GM23248 (cell line): ENCODE data around the gene TRIO. TPM values are rescaled to one million over a fixed set of nuclear protein-coding genes. Genes with fewer than 3 reads are reported as not detected.

Source experiments
- DNase-seq: peaks from one replicate; pipeline ENCODE4 v3.0.0-alpha.2; 2015
- H2AFZ ChIP-seq: fragments of 200-600 bp; sonication (generic); 2 replicates; pipeline ENCODE4 v1.6.1; 2016; ENCODE audit warnings: antibody characterized with exemption
- H3F3A ChIP-seq: fragments of 200-600 bp; sonication (generic); 2 replicates; pipeline ENCODE4 v1.6.1; 2016; ENCODE audit warnings: mild to moderate bottlenecking, antibody characterized with exemption, mixed run types; ENCODE audit not compliant: insufficient read depth
- H3K27ac ChIP-seq: fragments of 200-600 bp; sonication (generic); 2 replicates; pipeline ENCODE4 v1.5.1; 2016; ENCODE audit warnings: mild to moderate bottlenecking
- H3K27me3 ChIP-seq: fragments of 200-600 bp; sonication (generic); replicated peaks from 2 replicates; pipeline ENCODE4 v1.6.1; 2016; ENCODE audit warnings: mild to moderate bottlenecking; ENCODE audit not compliant: insufficient read depth
- H3K36me3 ChIP-seq: fragments of 200-600 bp; sonication (generic); 2 replicates; pipeline ENCODE4 v1.6.1; 2016; ENCODE audit warnings: low read depth, mild to moderate bottlenecking
- H3K4me1 ChIP-seq: fragments of 200-600 bp; sonication (generic); 2 replicates; pipeline ENCODE4 v1.6.1; 2016; ENCODE audit warnings: mild to moderate bottlenecking; ENCODE audit not compliant: insufficient read depth
- H3K4me2 ChIP-seq: fragments of 200-600 bp; sonication (generic); one replicate; pipeline ENCODE4 v1.6.1; 2016; ENCODE audit warnings: mild to moderate bottlenecking; ENCODE audit not compliant: unreplicated experiment
- H3K4me3 ChIP-seq: fragments of 200-600 bp; sonication (generic); 2 replicates; pipeline ENCODE4 v1.5.1; 2016; ENCODE audit warnings: mild to moderate bottlenecking
- H3K79me2 ChIP-seq: fragments of 200-600 bp; sonication (generic); 2 replicates; pipeline ENCODE4 v1.6.1; 2016; ENCODE audit warnings: mild to moderate bottlenecking; ENCODE audit not compliant: insufficient read depth
- H3K9ac ChIP-seq: fragments of 200-600 bp; sonication (generic); 2 replicates; pipeline ENCODE4 v1.6.1; 2016; ENCODE audit warnings: mild to moderate bottlenecking
- H3K9me2 ChIP-seq: fragments of 200-600 bp; sonication (generic); 2 replicates; pipeline ENCODE4 v1.6.1; 2016; ENCODE audit warnings: mixed run types, mild to moderate bottlenecking, moderate library complexity; ENCODE audit not compliant: insufficient read depth
- H3K9me3 ChIP-seq: fragments of 200-600 bp; sonication (generic); one replicate; pipeline ENCODE4 v1.6.1; 2017; ENCODE audit warnings: low read depth
- H4K20me1 ChIP-seq: fragments of 200-600 bp; sonication (generic); 2 replicates; pipeline ENCODE4 v1.6.0; 2016; ENCODE audit not compliant: insufficient read depth
- EZH2 ChIP-seq: fragments of 200-600 bp; sonication (generic); IDR thresholded peaks from 2 replicates; pipeline ENCODE4 v1.6.1; 2018; ENCODE audit warnings: antibody characterized with exemption, mild to moderate bottlenecking; ENCODE audit not compliant: insufficient read depth, poor library complexity, severe bottlenecking
- EZH2phosphoT487 ChIP-seq: fragments of 200-600 bp; sonication (generic); IDR thresholded peaks from 2 replicates; pipeline ENCODE4 v1.6.1; 2018; ENCODE audit warnings: antibody characterized with exemption, moderate library complexity, mild to moderate bottlenecking, low read depth; ENCODE audit not compliant: insufficient read depth
- WGBS, 2 experiments: methylation state at CpG; one replicate each; pipeline ENCODE4 v1.1.6; 2015 to 2017; ENCODE audit warnings: low lambda C conversion rate in 2 of 2, low coverage in 1 of 2; ENCODE audit errors: missing lambda C conversion rate in 2 of 2; 5-methylcytosine and 5-hydroxymethylcytosine counted together
- in situ Hi-C: fragments of 300-500 bp; cut with MboI; formaldehyde crosslinking; loops from 2 replicates; pipeline ENCODE4 v1.15.0; 2020
- polyA plus RNA-seq: library from polyadenylated mRNA; unstranded; fragments of >200 nt; fragmentation: Nextera tagmentation; extraction: Ambion mirVana; gene quantifications from 2 replicates; pipeline ENCODE4 v1.2.1, GENCODE V29; 2016
- total RNA-seq: library from RNA; depleted of rRNA; stranded (reverse); fragments of >200 nt; shearing (Covaris generic); gene quantifications from 2 replicates; pipeline ENCODE4 v1.2.3, GENCODE V29; 2014

Gene TRIO
- total and polyA plus RNA-seq, 2 experiments from 2014 or later, result 28.1 to 198 TPM

DNA sequence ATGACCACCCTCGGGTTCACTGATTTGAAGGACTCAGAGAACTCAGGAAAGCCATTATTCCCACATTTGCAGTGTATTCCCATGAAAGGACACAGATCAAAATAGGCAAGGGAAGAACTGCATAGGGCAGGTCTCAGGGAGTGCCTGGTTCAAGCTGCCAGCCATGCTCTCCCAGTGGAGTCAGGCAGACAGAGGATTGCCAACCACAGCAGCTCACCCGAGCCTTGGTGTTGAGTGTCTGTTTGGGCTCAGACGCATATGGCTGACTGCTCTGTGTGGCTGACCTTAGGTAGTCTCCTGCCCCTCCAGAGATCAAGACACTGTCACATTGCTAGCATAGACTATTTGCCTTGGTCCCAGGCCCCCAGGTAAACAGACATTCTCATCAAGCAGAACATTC lies 322.6 kb downstream of the TRIO start:
- Histone ChIP-seq H3K9me2 (no peaks in the 10 kb centered on the region), H3K9me3 (no peaks in the 10 kb centered on the region), H3K36me3 (peaks cover 97% of the 10 kb centered on the region), H3K27me3 (no peaks in the 10 kb centered on the region), H2AFZ (no peak overlapping the region), H3K9ac (no peak overlapping the region), H3K4me1 (peaks cover 34% of the 10 kb centered on the region), H3K79me2 (peaks cover 100% of the 10 kb centered on the region), H4K20me1 (no peaks in the 10 kb centered on the region; the same call in 1 of the 2 replicates), H3K4me3 (no peak overlapping the region), H3K27ac (peak overlapping the region; percentile 81), H3K4me2 (no peak overlapping the region), H3F3A (peaks cover 99% of the 10 kb centered on the region)
- WGBS, 2 experiments, result 66 to 73% methylated on average over 3 of the region's 3 CpGs
- in situ Hi-C loops, result no loop called here
- no peak for DNase-seq
- TF ChIP-seq EZH2 (no peak), EZH2phosphoT487 (no peak)

DNA sequence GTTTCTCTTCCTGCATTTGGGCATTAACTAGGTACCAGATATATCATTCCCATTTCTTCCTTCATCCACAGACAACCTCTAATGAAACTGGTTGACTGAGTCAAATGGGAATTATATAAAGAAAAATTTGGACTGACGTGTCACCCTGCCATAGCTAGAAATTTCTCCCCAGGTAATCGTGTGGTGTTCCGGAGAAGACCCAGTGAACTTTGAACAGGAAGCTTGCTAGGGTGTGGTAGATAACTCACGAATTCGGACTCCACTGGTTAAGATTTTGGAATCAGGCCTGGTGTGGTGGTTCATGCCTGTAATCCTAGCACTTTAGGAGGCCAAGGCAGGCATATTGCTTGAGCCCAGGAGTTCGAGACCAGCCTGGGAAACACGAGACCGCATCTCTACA lies 324.1 kb downstream of the TRIO start:
- no peaks in the 10 kb centered on the region; the same call in 1 of the 2 replicates for H4K20me1 ChIP-seq
- 94% methylated on average over 8 of the region's 8 CpGs for WGBS, 2 experiments
- DNase-seq, result no peak
- H3K36me3 ChIP-seq, result peaks cover 95% of the 10 kb centered on the region
- no peaks in the 10 kb centered on the region for H3K27me3 ChIP-seq
- peak overlapping the region; percentile 22; the same call in 1 of the 2 replicates for H3K27ac ChIP-seq
- no peaks in the 10 kb centered on the region for H3K9me2 ChIP-seq
- no peak overlapping the region for H3K9ac ChIP-seq
- TF ChIP-seq EZH2phosphoT487, result no peak
- no peak for TF ChIP-seq EZH2
- no peaks in the 10 kb centered on the region for H3K9me3 ChIP-seq
- in situ Hi-C loops, result no loop called here
- peaks cover 43% of the 10 kb centered on the region for H3K4me1 ChIP-seq
- peaks cover 99% of the 10 kb centered on the region for H3F3A ChIP-seq
- H2AFZ ChIP-seq, result no peak overlapping the region
- H3K4me2 ChIP-seq, result no peak overlapping the region
- peaks cover 100% of the 10 kb centered on the region for H3K79me2 ChIP-seq
- H3K4me3 ChIP-seq, result no peak overlapping the region

DNA sequence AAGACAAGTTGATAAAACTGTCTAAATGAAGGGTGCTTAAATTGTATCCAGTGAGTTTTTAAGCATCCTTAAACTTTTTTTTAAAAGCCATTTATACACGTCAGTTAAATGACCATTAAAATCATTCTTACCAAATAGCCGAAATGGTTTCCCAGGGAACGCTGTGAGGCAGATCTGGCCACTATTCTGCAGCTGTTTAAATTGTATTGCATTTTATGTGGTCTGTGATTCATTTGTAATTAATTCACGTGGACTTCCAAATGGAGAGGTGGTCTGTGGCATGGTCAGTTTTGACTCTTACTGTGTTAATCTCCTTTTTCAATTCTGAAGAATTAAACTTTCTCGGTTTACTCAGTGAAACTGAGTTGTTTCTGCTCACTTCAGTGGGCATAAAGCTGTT lies 324.7 kb downstream of the TRIO start:
- in situ Hi-C loops, result no loop called here
- Histone ChIP-seq H3K4me2 (no peak overlapping the region), H3K79me2 (peaks cover 98% of the 10 kb centered on the region), H3K4me3 (no peak overlapping the region), H3K27ac (peak overlapping the region; percentile 22), H3K27me3 (no peaks in the 10 kb centered on the region), H3F3A (peaks cover 97% of the 10 kb centered on the region), H3K9me2 (no peaks in the 10 kb centered on the region), H4K20me1 (no peaks in the 10 kb centered on the region; the same call in 1 of the 2 replicates), H3K4me1 (peaks cover 39% of the 10 kb centered on the region), H3K9me3 (no peaks in the 10 kb centered on the region), H3K9ac (no peak overlapping the region), H2AFZ (no peak overlapping the region), H3K36me3 (peaks cover 94% of the 10 kb centered on the region)
- TF ChIP-seq EZH2, result no peak
- no peak for TF ChIP-seq EZH2phosphoT487
- WGBS, 2 experiments, result 81 to 85% methylated on average over 5 of the region's 5 CpGs
- DNase-seq, result no peak

DNA sequence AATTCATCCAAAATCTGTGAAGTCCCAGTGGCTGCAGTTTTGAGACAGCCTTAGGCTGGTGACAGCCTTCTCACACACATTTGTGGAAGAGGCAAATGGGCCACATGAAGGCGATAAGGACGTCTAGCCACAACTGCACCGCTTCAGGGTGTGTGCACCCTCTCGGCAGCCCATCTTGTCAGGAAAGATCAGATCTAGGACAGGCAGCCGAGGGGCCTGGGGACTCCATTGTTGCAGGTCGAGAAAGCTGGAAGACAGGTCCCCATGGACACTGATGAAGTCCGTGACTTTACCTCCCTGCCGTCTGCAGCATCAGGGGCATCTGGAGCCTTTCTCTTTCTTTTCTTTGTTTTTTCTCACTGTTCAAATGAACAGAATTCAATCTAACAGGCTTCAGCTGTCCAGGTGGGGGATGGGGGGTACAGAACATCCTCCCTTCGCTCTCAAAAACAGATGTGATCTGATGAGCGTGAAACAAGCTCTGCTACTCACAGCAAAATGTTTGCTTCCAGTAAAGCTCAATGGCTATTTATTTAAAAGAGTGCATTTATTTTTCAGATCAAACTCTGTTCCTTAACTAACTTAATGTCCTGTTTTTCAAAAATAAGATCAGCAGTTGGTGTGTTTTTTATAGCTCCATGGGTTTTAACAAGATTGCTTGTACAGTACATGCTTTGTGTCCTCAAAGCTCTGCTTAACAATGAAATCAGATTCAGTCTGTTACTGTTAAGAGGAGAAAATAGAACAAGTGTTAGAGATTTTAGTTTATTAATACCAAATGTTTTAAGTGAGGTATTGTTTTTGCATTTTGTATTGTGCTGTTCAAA lies 326.6 kb downstream of the TRIO start:
- Histone ChIP-seq H2AFZ (no peak overlapping the region), H3K4me1 (peaks cover 23% of the 10 kb centered on the region; the same call in 1 of the 2 replicates), H3F3A (peaks cover 96% of the 10 kb centered on the region), H3K4me2 (no peak overlapping the region), H3K9ac (no peak overlapping the region), H3K9me2 (no peaks in the 10 kb centered on the region), H3K36me3 (peaks cover 95% of the 10 kb centered on the region), H4K20me1 (no peaks in the 10 kb centered on the region), H3K27ac (peak overlapping the region; percentile 17), H3K9me3 (no peaks in the 10 kb centered on the region), H3K27me3 (no peaks in the 10 kb centered on the region), H3K79me2 (peaks cover 98% of the 10 kb centered on the region), H3K4me3 (no peak overlapping the region)
- DNase-seq, result no peak
- TF ChIP-seq EZH2phosphoT487 (no peak), EZH2 (no peak)
- WGBS, 2 experiments, result 55 to 68% methylated on average over 10 of the region's 10 CpGs
- in situ Hi-C loops, result no loop called here
